ENCODE data around the gene ZNF385B.

DNA sequence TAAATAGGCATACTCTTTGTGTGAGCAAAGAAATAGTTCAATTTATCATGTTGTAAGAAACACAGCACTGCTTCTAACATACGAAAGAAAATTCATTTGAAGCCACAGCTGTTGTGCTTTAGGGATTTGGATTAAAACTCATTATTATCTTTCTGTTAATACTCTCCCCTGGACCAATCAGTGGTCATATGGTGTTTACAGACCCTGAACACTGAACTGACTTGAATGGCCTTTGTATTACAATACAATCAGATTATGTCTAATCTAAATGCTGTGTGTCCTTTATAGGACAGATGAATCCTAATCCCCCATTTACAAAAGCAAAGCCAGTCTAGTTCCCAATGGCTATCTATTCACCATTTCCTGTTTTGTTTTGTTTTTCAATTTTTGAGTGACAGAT, 36.5 kb downstream of the ZNF385B start:
- TF ChIP-seq, protein P1, sequence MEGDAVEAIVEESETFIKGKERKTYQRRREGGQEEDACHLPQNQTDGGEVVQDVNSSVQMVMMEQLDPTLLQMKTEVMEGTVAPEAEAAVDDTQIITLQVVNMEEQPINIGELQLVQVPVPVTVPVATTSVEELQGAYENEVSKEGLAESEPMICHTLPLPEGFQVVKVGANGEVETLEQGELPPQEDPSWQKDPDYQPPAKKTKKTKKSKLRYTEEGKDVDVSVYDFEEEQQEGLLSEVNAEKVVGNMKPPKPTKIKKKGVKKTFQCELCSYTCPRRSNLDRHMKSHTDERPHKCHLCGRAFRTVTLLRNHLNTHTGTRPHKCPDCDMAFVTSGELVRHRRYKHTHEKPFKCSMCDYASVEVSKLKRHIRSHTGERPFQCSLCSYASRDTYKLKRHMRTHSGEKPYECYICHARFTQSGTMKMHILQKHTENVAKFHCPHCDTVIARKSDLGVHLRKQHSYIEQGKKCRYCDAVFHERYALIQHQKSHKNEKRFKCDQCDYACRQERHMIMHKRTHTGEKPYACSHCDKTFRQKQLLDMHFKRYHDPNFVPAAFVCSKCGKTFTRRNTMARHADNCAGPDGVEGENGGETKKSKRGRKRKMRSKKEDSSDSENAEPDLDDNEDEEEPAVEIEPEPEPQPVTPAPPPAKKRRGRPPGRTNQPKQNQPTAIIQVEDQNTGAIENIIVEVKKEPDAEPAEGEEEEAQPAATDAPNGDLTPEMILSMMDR (optimal IDR thresholded peaks at IDR 0.05 in 1 of 3, IDR thresholded peaks at IDR 0.05 in 1 of 3, conservative IDR thresholded peaks at IDR 0.05 in 1 of 3; ENCODE audit: extremely low read depth in 1 of 3, insufficient read depth in 2 of 3, low read length in 3 of 3) = no peak
- TF ChIP-seq EZH2 (IDR thresholded peaks at IDR 0.05; ENCODE audit: low read length) = no peak
